ENCODE data around the gene OOSP4B. TPM values are rescaled to one million over a fixed set of nuclear protein-coding genes. Genes with fewer than 3 reads are reported as not detected.
"Not testable (repeated sequence)": the region's sequence is repeated elsewhere in the genome, so short reads cannot be mapped to it uniquely, and the experiment has no call there.

The OOSP4B gene
- polyA plus RNA-seq, 1 donor (not counting 4 experiments of a cell fraction or from before 2014, with no cell fraction given) = not detected

DNA sequence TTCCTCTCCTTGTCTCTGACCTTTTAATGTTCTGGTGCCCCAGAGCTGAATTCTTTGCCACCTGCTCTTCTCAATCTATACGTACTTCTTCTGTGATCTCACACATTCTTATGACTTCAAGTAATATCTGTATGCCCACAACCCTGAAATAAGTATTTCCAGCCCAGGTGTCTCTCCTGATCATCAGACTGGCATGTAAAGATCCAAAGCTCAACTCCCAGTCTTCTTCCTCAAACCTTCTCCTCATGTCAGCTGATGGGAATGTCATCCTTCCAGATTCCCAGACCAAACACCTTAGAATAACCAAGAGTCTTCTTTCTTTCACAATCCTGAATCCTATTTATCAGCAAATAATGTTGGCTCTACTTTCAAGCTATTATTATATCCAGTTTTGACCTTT, 48.8 kb downstream of the OOSP4B start:
- no peaks in the 10 kb centered on the region for H3K9me3 ChIP-seq (ENCODE audit: control insufficient read depth, low read depth, low read length)
- H3K4me2 ChIP-seq (ENCODE audit: control insufficient read depth, extremely low read depth, insufficient read depth, low read depth, low read length) = no peak overlapping the region
- H3K36me3 ChIP-seq (ENCODE audit: control insufficient read depth in 2 of 2, extremely low read depth in 1 of 2, insufficient read depth in 2 of 2, low read length in 2 of 2) = no peaks in the 10 kb centered on the region
- H3K9ac ChIP-seq (ENCODE audit: control insufficient read depth, extremely low read depth, insufficient read depth, low read length) = no peak overlapping the region
- H3K9me1 ChIP-seq (ENCODE audit: control insufficient read depth, extremely low read depth, insufficient read depth, low read length) = no peaks in the 10 kb centered on the region
- H3K27ac ChIP-seq (ENCODE audit: control insufficient read depth, insufficient read depth, low read length) = no peak overlapping the region
- dilution Hi-C loops (cut with MboI; ENCODE audit: extremely low pct_ligation_motif_present, low sequenced_read_pairs) = no loop called here
- no peak overlapping the region for H2AFZ ChIP-seq (ENCODE audit: control insufficient read depth, low read length)
- H3K4me3 ChIP-seq (ENCODE audit: control insufficient read depth in 2 of 3, extremely low read depth in 1 of 3, insufficient read depth in 2 of 3, low read depth in 1 of 3, low read length in 3 of 3) = no peak overlapping the region
- no peaks in the 10 kb centered on the region for H3K79me2 ChIP-seq (ENCODE audit: control insufficient read depth, insufficient read depth, low read length)
- DNase-seq (ENCODE audit: low read depth, low spot score) (no peak), FAIRE-seq (no peak)
- no peaks in the 10 kb centered on the region for H3K4me1 ChIP-seq (ENCODE audit: control insufficient read depth, extremely low read depth, insufficient read depth, low read length)
- TF ChIP-seq, protein P1, sequence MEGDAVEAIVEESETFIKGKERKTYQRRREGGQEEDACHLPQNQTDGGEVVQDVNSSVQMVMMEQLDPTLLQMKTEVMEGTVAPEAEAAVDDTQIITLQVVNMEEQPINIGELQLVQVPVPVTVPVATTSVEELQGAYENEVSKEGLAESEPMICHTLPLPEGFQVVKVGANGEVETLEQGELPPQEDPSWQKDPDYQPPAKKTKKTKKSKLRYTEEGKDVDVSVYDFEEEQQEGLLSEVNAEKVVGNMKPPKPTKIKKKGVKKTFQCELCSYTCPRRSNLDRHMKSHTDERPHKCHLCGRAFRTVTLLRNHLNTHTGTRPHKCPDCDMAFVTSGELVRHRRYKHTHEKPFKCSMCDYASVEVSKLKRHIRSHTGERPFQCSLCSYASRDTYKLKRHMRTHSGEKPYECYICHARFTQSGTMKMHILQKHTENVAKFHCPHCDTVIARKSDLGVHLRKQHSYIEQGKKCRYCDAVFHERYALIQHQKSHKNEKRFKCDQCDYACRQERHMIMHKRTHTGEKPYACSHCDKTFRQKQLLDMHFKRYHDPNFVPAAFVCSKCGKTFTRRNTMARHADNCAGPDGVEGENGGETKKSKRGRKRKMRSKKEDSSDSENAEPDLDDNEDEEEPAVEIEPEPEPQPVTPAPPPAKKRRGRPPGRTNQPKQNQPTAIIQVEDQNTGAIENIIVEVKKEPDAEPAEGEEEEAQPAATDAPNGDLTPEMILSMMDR (optimal IDR thresholded peaks at IDR 0.05 in 1 of 3, IDR thresholded peaks at IDR 0.05 in 1 of 3, conservative IDR thresholded peaks at IDR 0.05 in 1 of 3; ENCODE audit: extremely low read depth in 1 of 3, insufficient read depth in 2 of 3, low read length in 3 of 3) = no peak
- TF ChIP-seq EZH2 (IDR thresholded peaks at IDR 0.05; ENCODE audit: low read length) = no peak
- H3K27me3 ChIP-seq (ENCODE audit: control insufficient read depth, extremely low read depth, insufficient read depth, low read length) = no peaks in the 10 kb centered on the region
- H4K20me1 ChIP-seq (ENCODE audit: control insufficient read depth, extremely low read depth, insufficient read depth, low read length) = no peaks in the 10 kb centered on the region

- DNase-seq (ENCODE audit: low read depth, low spot score) = no peak
- Histone ChIP-seq H3K79me2 (ENCODE audit: control insufficient read depth, insufficient read depth, low read length) (no peaks in the 10 kb centered on the region), H3K4me2 (ENCODE audit: control insufficient read depth, extremely low read depth, insufficient read depth, low read depth, low read length) (no peak overlapping the region), H3K9me3 (ENCODE audit: control insufficient read depth, low read depth, low read length) (no peaks in the 10 kb centered on the region), H3K4me1 (ENCODE audit: control insufficient read depth, extremely low read depth, insufficient read depth, low read length) (no peaks in the 10 kb centered on the region), H3K9me1 (ENCODE audit: control insufficient read depth, extremely low read depth, insufficient read depth, low read length) (no peaks in the 10 kb centered on the region), H3K27me3 (ENCODE audit: control insufficient read depth, extremely low read depth, insufficient read depth, low read length) (no peaks in the 10 kb centered on the region), H3K4me3 (ENCODE audit: control insufficient read depth in 2 of 3, extremely low read depth in 1 of 3, insufficient read depth in 2 of 3, low read depth in 1 of 3, low read length in 3 of 3) (no peak overlapping the region), H3K9ac (ENCODE audit: control insufficient read depth, extremely low read depth, insufficient read depth, low read length) (no peak overlapping the region), H2AFZ (ENCODE audit: control insufficient read depth, low read length) (no peak overlapping the region), H3K36me3 (ENCODE audit: control insufficient read depth in 2 of 2, extremely low read depth in 1 of 2, insufficient read depth in 2 of 2, low read length in 2 of 2) (no peaks in the 10 kb centered on the region), H4K20me1 (ENCODE audit: control insufficient read depth, extremely low read depth, insufficient read depth, low read length) (no peaks in the 10 kb centered on the region), H3K27ac (ENCODE audit: control insufficient read depth, insufficient read depth, low read length) (no peak overlapping the region)
- dilution Hi-C loops (cut with MboI; ENCODE audit: extremely low pct_ligation_motif_present, low sequenced_read_pairs) = no loop called here
- no peak for FAIRE-seq
- no peak for TF ChIP-seq EZH2 (IDR thresholded peaks at IDR 0.05; ENCODE audit: low read length)
- TF ChIP-seq, protein P1 (optimal IDR thresholded peaks at IDR 0.05 in 1 of 3, IDR thresholded peaks at IDR 0.05 in 1 of 3, conservative IDR thresholded peaks at IDR 0.05 in 1 of 3; ENCODE audit: extremely low read depth in 1 of 3, insufficient read depth in 2 of 3, low read length in 3 of 3) = no peak
Observed at GRCh38 chr11:60069450-60069849, 52.5 kb downstream of the OOSP4B start.

DNA sequence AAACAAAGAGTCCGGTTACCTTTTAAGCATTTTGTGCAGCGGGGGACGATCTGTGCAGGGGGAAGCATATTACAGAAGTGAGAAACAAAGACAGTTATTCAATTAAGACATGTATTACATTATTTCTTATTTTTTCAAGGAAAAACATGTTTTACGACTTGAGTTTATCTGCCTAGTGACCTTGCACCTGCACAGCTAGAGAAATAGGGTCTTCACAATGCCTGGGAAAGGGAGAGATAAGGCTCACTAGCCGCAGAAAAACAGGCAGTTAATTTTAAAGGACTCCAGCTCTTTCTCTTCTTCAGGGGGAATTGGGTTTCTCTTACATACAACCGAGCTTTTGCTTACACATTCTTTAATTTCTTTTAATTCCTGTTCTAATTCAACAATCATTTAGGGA, 54.7 kb downstream of the OOSP4B start:
- H3K4me2 ChIP-seq (ENCODE audit: control insufficient read depth, extremely low read depth, insufficient read depth, low read depth, low read length) = not testable (repeated sequence)

More for the DNA sequence above, 54.7 kb downstream of the OOSP4B start:
- H2AFZ ChIP-seq (ENCODE audit: control insufficient read depth, low read length); H3K9ac ChIP-seq (ENCODE audit: control insufficient read depth, extremely low read depth, insufficient read depth, low read length); FAIRE-seq; DNase-seq (ENCODE audit: low read depth, low spot score); H3K36me3 ChIP-seq (ENCODE audit: control insufficient read depth in 2 of 2, extremely low read depth in 1 of 2, insufficient read depth in 2 of 2, low read length in 2 of 2); H3K27ac ChIP-seq (ENCODE audit: control insufficient read depth, insufficient read depth, low read length); H3K79me2 ChIP-seq (ENCODE audit: control insufficient read depth, insufficient read depth, low read length); dilution Hi-C loops (cut with MboI; ENCODE audit: extremely low pct_ligation_motif_present, low sequenced_read_pairs); H3K4me3 ChIP-seq (ENCODE audit: control insufficient read depth in 2 of 3, extremely low read depth in 1 of 3, insufficient read depth in 2 of 3, low read depth in 1 of 3, low read length in 3 of 3); H3K9me1 ChIP-seq (ENCODE audit: control insufficient read depth, extremely low read depth, insufficient read depth, low read length); H4K20me1 ChIP-seq (ENCODE audit: control insufficient read depth, extremely low read depth, insufficient read depth, low read length); H3K9me3 ChIP-seq (ENCODE audit: control insufficient read depth, low read depth, low read length); H3K4me1 ChIP-seq (ENCODE audit: control insufficient read depth, extremely low read depth, insufficient read depth, low read length); H3K27me3 ChIP-seq (ENCODE audit: control insufficient read depth, extremely low read depth, insufficient read depth, low read length): not testable (repeated sequence)
